Endodermal cell (in vitro differentiated cells): ENCODE data around the gene SP6. TPM values are rescaled to one million over a fixed set of nuclear protein-coding genes. Genes with fewer than 3 reads are reported as not detected.

Experiments
- DNase-seq: peaks from one replicate; pipeline ENCODE4 v3.0.0-alpha.2; 2017
- H3K27ac ChIP-seq: 2 replicates; pipeline ENCODE4 v1.5.1; 2013; ENCODE audit warnings: mild to moderate bottlenecking, low read depth, low read length, moderate library complexity
- H3K27me3 ChIP-seq: 2 replicates; pipeline ENCODE4 v1.6.1; 2013; ENCODE audit warnings: mild to moderate bottlenecking, low read length, moderate library complexity; ENCODE audit not compliant: insufficient read depth, control insufficient read depth, poor library complexity, severe bottlenecking
- H3K36me3 ChIP-seq: 2 replicates; pipeline ENCODE4 v1.7.0; 2013; ENCODE audit warnings: mild to moderate bottlenecking, low read length, moderate library complexity; ENCODE audit not compliant: control insufficient read depth, insufficient read depth
- H3K4me1 ChIP-seq: one replicate; pipeline ENCODE4 v1.7.0; 2013; ENCODE audit warnings: low read length; ENCODE audit not compliant: control insufficient read depth, insufficient read depth
- H3K4me3 ChIP-seq: 2 replicates; pipeline ENCODE4 v1.5.1; 2013; ENCODE audit warnings: mild to moderate bottlenecking, low read length, moderate library complexity
- H3K9ac ChIP-seq: 2 replicates; pipeline ENCODE4 v1.6.1; 2013; ENCODE audit warnings: mild to moderate bottlenecking, low read length, moderate library complexity; ENCODE audit not compliant: poor library complexity, severe bottlenecking; ENCODE audit errors: extremely low read depth
- H3K9me3 ChIP-seq: 2 replicates; pipeline ENCODE4 v1.6.1; 2013; ENCODE audit warnings: mild to moderate bottlenecking, low read length, moderate library complexity; ENCODE audit not compliant: control insufficient read depth
- H3K27ac Mint-ChIP-seq: 2 replicates; pipeline ENCODE4 v1.8.0; 2020; ENCODE audit warnings: mixed read lengths
- H3K27me3 Mint-ChIP-seq: 2 replicates; pipeline ENCODE4 v1.8.0; 2021; ENCODE audit warnings: mild to moderate bottlenecking, mixed read lengths; ENCODE audit not compliant: insufficient read depth
- H3K36me3 Mint-ChIP-seq: 2 replicates; pipeline ENCODE4 v1.8.0; 2020; ENCODE audit warnings: low read depth, mixed read lengths
- H3K4me1 Mint-ChIP-seq: 2 replicates; pipeline ENCODE4 v1.8.0; 2020; ENCODE audit warnings: mixed read lengths
- H3K4me3 Mint-ChIP-seq: 2 replicates; pipeline ENCODE4 v1.8.0; 2020; ENCODE audit warnings: mild to moderate bottlenecking, moderate library complexity, mixed read lengths
- H3K9me3 Mint-ChIP-seq: 2 replicates; pipeline ENCODE4 v1.8.0; 2020; ENCODE audit warnings: mild to moderate bottlenecking, mixed read lengths
- CTCF ChIP-seq: fragments of 200-600 bp; sonication (generic); conservative IDR thresholded peaks from 2 replicates; pipeline ENCODE4 v1.5.0; 2021; ENCODE audit warnings: antibody characterized with exemption, mild to moderate bottlenecking
- WGBS, 2 experiments: methylation state at CpG; one replicate each; pipeline versions ENCODE4 v1.1.5 to v1.1.7; 2013; ENCODE audit warnings: missing lambda C conversion rate in 2 of 2, mixed read lengths in 1 of 2; ENCODE audit not compliant: insufficient coverage in 1 of 2, insufficient read length in 1 of 2; 5-methylcytosine and 5-hydroxymethylcytosine counted together
- total RNA-seq, 2 donors: library from RNA; stranded (reverse); fragmentation: NEBNext Ultra II Directional in 1 of 2; extraction: Animal tissue kit (Norgen Biotek cat#: 25700) in 1 of 2; gene quantifications; 2 replicates in 1 of 2; 3 replicates in 1 of 2; pipeline ENCODE4 v1.2.1, GENCODE V29; 2021

Gene SP6
- total RNA-seq, 2 donors from 2014 or later: 3.1 to 3.7 TPM

- H3K4me3 Mint-ChIP-seq: no peak overlapping the region
- no peak overlapping the region for H3K27ac Mint-ChIP-seq
- Histone ChIP-seq H3K4me3 (no peak overlapping the region), H3K36me3 (no peaks in the 10 kb centered on the region), H3K4me1 (no peaks in the 10 kb centered on the region), H3K27me3 (peaks cover 18% of the 10 kb centered on the region), H3K27ac (no peak overlapping the region), H3K9me3 (no peaks in the 10 kb centered on the region), H3K9ac (no peak overlapping the region)
- no peaks in the 10 kb centered on the region for H3K36me3 Mint-ChIP-seq
- no peak for DNase-seq
- no peak for TF ChIP-seq CTCF
- H3K27me3 Mint-ChIP-seq: peaks cover 53% of the 10 kb centered on the region
- H3K4me1 Mint-ChIP-seq: peaks cover 8% of the 10 kb centered on the region
- no peaks in the 10 kb centered on the region for H3K9me3 Mint-ChIP-seq
- 76 to 88% methylated on average over 6 to 7 of the region's 7 CpGs for WGBS, 2 experiments
These were observed 13.8 kb upstream of the SP6 start for GRCh38 chr17:47864791-47865216.

- no peak for DNase-seq
- no peak overlapping the region for H3K27ac Mint-ChIP-seq
- no peak overlapping the region for H3K27ac ChIP-seq
These were observed 11.9 kb upstream of the SP6 start for GRCh38 chr17:47862621-47863440.

GRCh38 chr17:47860386-47860785 lies 9.4 kb upstream of the SP6 start:
- no peaks in the 10 kb centered on the region for H3K36me3 ChIP-seq
- Mint-ChIP-seq H3K9me3 (no peaks in the 10 kb centered on the region), H3K27me3 (peaks cover 35% of the 10 kb centered on the region), H3K36me3 (no peaks in the 10 kb centered on the region), H3K4me1 (peaks cover 18% of the 10 kb centered on the region), H3K27ac (no peak overlapping the region), H3K4me3 (no peak overlapping the region)
- no peak overlapping the region for H3K9ac ChIP-seq
- no peaks in the 10 kb centered on the region for H3K9me3 ChIP-seq
- peaks cover 12% of the 10 kb centered on the region for H3K27me3 ChIP-seq
- no peak for DNase-seq
- 100% methylated on average over 1 to 3 of the region's 5 CpGs for WGBS, 2 experiments
- no peak overlapping the region for H3K27ac ChIP-seq
- no peak overlapping the region for H3K4me3 ChIP-seq
- no peak for TF ChIP-seq CTCF
- H3K4me1 ChIP-seq: no peaks in the 10 kb centered on the region

More at GRCh38 chr17:47862621-47863440, 11.9 kb upstream of the SP6 start:
- WGBS, 2 experiments: 88 to 97% methylated on average over 6 to 7 of the region's 7 CpGs
- Mint-ChIP-seq H3K36me3 (no peaks in the 10 kb centered on the region), H3K27me3 (peaks cover 42% of the 10 kb centered on the region), H3K4me1 (peaks cover 6% of the 10 kb centered on the region), H3K9me3 (no peaks in the 10 kb centered on the region), H3K4me3 (no peak overlapping the region)
- no peaks in the 10 kb centered on the region for H3K9me3 ChIP-seq
- H3K9ac ChIP-seq: no peak overlapping the region
- H3K27me3 ChIP-seq: peaks cover 18% of the 10 kb centered on the region
- H3K4me3 ChIP-seq: no peak overlapping the region
- H3K36me3 ChIP-seq: no peaks in the 10 kb centered on the region
- H3K4me1 ChIP-seq: no peaks in the 10 kb centered on the region
- TF ChIP-seq CTCF: no peak
